ENCODE results near the gene COX4I2. TPM values are rescaled to one million over a fixed set of nuclear protein-coding genes. Genes with fewer than 3 reads are reported as not detected.
"Not testable (repeated sequence)": the region's sequence is repeated elsewhere in the genome, so short reads cannot be mapped to it uniquely, and the experiment has no call there.

COX4I2 gene
- total RNA-seq, 1 donor from 2014 or later: not detected

GRCh38 chr20:31594558-31595379, 42.9 kb upstream of the COX4I2 start:
- H3K36me3 Mint-ChIP-seq (ENCODE audit: unreplicated experiment): no peaks in the 10 kb centered on the region
- H3K27me3 Mint-ChIP-seq (ENCODE audit: unreplicated experiment): no peaks in the 10 kb centered on the region
- no peak for TF ChIP-seq CTCF (IDR thresholded peaks at IDR 0.05)
- H3K4me3 Mint-ChIP-seq (ENCODE audit: unreplicated experiment): no peak overlapping the region
- no peaks in the 10 kb centered on the region for H3K9me3 Mint-ChIP-seq (ENCODE audit: unreplicated experiment)
- H3K27ac Mint-ChIP-seq (ENCODE audit: unreplicated experiment): peak overlapping the region; percentile 38
- DNase-seq (ENCODE audit: extremely low spot score, unreplicated experiment): no peak
- H3K4me1 Mint-ChIP-seq (ENCODE audit: unreplicated experiment): peaks cover 39% of the 10 kb centered on the region

- H3K4me1 Mint-ChIP-seq (ENCODE audit: unreplicated experiment): peaks cover 39% of the 10 kb centered on the region
- H3K27ac Mint-ChIP-seq (ENCODE audit: unreplicated experiment): peak overlapping the region; percentile 90
- H3K9me3 Mint-ChIP-seq (ENCODE audit: unreplicated experiment): no peaks in the 10 kb centered on the region
These were observed 42.4 kb upstream of the COX4I2 start for GRCh38 chr20:31595380-31595653.

GRCh38 chr20:31595654-31596411, 41.9 kb upstream of the COX4I2 start:
- TF ChIP-seq CTCF (IDR thresholded peaks at IDR 0.05): no peak
- H3K27me3 Mint-ChIP-seq (ENCODE audit: unreplicated experiment): no peaks in the 10 kb centered on the region
- peaks cover 39% of the 10 kb centered on the region for H3K4me1 Mint-ChIP-seq (ENCODE audit: unreplicated experiment)
- H3K4me3 Mint-ChIP-seq (ENCODE audit: unreplicated experiment): no peak overlapping the region
- peak; percentile 95 for DNase-seq (ENCODE audit: extremely low spot score, unreplicated experiment)
- no peaks in the 10 kb centered on the region for H3K36me3 Mint-ChIP-seq (ENCODE audit: unreplicated experiment)
- peak overlapping the region; percentile 90 for H3K27ac Mint-ChIP-seq (ENCODE audit: unreplicated experiment)
- H3K9me3 Mint-ChIP-seq (ENCODE audit: unreplicated experiment): no peaks in the 10 kb centered on the region

More at GRCh38 chr20:31595380-31595653, 42.4 kb upstream of the COX4I2 start:
- Mint-ChIP-seq H3K36me3 (ENCODE audit: unreplicated experiment) (no peaks in the 10 kb centered on the region), H3K4me3 (ENCODE audit: unreplicated experiment) (no peak overlapping the region), H3K27me3 (ENCODE audit: unreplicated experiment) (no peaks in the 10 kb centered on the region)
- TF ChIP-seq CTCF (IDR thresholded peaks at IDR 0.05): no peak
- DNase-seq (ENCODE audit: extremely low spot score, unreplicated experiment): no peak

- H3K36me3 Mint-ChIP-seq (ENCODE audit: unreplicated experiment); H3K4me3 Mint-ChIP-seq (ENCODE audit: unreplicated experiment); H3K27me3 Mint-ChIP-seq (ENCODE audit: unreplicated experiment); DNase-seq (ENCODE audit: extremely low spot score, unreplicated experiment); H3K9me3 Mint-ChIP-seq (ENCODE audit: unreplicated experiment): not testable (repeated sequence)
- peak overlapping the region; percentile 90 for H3K27ac Mint-ChIP-seq (ENCODE audit: unreplicated experiment)
- H3K4me1 Mint-ChIP-seq (ENCODE audit: unreplicated experiment): peaks cover 39% of the 10 kb centered on the region
These were observed 41.3 kb upstream of the COX4I2 start for GRCh38 chr20:31596412-31596715.

- peak overlapping the region; percentile 41 for H3K27ac Mint-ChIP-seq (ENCODE audit: unreplicated experiment)
- DNase-seq (ENCODE audit: extremely low spot score, unreplicated experiment): no peak
- no peaks in the 10 kb centered on the region for H3K27me3 Mint-ChIP-seq (ENCODE audit: unreplicated experiment)
- H3K36me3 Mint-ChIP-seq (ENCODE audit: unreplicated experiment): no peaks in the 10 kb centered on the region
- no peak overlapping the region for H3K4me3 Mint-ChIP-seq (ENCODE audit: unreplicated experiment)
- no peak for TF ChIP-seq CTCF (IDR thresholded peaks at IDR 0.05)
- H3K9me3 Mint-ChIP-seq (ENCODE audit: unreplicated experiment): no peaks in the 10 kb centered on the region
- H3K4me1 Mint-ChIP-seq (ENCODE audit: unreplicated experiment): peaks cover 39% of the 10 kb centered on the region
These were observed 40.8 kb upstream of the COX4I2 start for GRCh38 chr20:31596831-31597480.

Data from osteocyte (in vitro differentiated cells).